Activated CD4-positive, alpha-beta T cell treated with anti-CD3 and anti-CD28 coated beads, Interleukin-2, Interleukin-6, amounts not matched to agents 100 ng/mL and 50 ng/mL, durations not matched to agents 16 hours and 8 hours (primary cell): Measurements from ENCODE around the gene ATF2.
"Not testable (repeated sequence)": the region's sequence is repeated elsewhere in the genome, so short reads cannot be mapped to it uniquely, and the experiment has no call there.

Experiments used
- DNase-seq: peaks from one replicate; pipeline ENCODE4 v3.0.0-alpha.2; 2020

The ATF2 gene

DNA sequence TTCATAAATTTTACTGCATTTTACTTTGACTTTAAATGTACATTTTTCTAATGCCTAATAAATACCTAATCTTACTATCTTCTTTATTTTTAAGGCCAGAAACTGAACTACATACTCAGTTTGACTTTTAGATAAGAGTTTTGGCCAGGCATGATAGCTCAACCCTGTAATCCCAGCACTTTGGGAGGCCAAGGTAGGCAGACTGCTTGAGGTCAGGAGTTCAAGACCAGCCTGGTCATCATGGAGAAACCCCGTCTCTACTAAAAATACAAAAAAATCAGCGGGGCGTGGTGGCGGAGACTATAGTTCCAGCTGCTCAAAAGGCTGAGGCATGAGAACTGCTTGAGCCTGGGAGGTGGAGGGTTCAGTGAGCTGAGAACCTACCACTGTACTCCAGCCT, 9.1 kb downstream of the ATF2 start:
- no peak for DNase-seq

DNA sequence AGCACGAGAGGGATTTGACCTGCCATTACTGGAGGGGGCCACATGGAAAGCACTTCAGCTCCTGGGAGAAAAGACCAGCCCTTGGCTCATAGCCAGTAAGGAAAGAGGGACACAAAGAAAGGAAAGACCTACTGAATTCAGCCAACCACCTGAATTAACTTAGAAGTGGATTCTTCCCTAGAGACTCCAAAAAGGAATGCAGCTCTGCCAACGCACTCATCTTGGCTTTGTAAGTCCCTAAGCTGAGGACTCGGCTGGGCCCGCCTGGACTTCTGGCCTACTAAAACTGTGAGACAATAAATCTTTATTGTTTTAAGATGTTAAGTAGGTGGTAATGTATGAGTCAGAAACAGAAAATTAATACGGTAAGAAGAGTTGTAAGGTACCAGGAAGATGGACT, 11.5 kb downstream of the ATF2 start:
- no peak for DNase-seq

DNA sequence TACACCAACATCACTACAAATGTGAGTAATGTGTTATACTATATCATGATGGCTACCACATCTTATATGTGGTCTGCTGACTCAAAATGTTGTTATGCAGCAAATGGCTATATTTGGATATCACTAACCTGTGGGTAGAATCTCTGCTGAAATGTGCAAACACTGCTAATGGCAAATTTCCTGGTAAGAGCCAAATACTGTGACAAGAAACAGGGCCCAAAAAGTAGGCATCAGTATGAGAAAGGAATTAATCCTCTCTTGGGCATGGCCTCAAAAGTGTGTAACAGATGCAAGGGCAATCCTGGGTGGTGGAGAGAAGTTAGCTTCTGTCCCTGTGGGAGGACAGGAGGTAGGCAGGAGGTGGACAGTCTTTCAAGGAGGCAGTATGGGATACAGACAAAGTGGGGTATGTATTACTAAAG, 13.3 kb downstream of the ATF2 start:
- peak; percentile 83 for DNase-seq

DNA sequence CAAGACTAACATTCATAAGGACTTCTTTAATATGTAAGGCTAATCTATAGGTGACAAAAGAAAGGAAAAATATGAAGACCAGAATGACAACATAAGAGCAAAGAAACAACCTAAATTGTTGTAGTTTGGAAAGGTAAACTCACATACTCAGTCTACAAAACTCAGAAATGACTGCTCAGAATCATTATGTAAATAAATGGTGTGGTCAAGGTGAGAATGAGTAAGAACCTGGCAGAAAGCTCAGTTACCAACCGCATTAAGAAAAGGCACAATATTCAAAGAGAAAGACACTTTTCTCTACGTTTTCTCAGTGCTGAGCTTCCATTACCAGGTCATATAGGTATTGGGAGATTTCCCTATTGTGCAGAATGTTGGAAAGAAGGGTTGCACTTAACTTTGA, 15.8 kb downstream of the ATF2 start:
- DNase-seq: peak; percentile 62

DNA sequence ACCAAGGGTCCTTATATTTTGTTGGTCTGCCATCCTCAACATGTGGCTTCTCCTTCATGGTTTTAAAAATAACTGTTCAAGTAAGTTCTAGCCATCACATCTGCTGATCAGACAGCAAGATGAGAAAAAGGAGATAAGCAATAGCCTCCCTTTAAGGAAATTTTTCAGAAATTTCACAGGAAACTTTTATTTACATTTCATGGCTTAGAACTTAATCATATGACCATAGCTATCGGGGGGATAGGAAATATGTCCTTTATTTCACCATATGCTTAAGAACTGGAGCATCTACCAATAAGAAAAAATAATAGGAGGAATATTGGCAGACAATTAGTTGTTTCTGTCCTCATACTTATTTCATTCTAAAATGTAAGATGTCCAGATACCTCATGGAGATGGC, 16.2 kb downstream of the ATF2 start:
- no peak for DNase-seq

DNA sequence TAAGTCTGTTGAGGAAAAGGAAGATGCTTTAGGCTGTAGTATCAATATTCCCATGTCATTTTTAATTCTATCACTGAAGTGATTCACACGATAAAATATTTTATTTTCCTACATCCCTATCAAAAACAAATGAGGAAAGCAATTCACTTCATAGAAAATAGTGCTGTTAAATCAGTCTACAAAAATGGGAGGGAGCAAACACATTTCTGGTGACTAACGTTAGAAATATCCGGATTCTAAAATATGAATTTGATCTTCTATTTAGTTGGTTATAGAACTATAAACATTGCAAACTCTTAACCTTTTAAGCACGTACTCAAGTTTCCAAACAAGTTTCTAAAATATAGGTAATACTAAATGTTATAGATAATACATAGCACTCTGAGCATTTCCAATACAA, 20.8 kb downstream of the ATF2 start:
- DNase-seq: no peak

DNA sequence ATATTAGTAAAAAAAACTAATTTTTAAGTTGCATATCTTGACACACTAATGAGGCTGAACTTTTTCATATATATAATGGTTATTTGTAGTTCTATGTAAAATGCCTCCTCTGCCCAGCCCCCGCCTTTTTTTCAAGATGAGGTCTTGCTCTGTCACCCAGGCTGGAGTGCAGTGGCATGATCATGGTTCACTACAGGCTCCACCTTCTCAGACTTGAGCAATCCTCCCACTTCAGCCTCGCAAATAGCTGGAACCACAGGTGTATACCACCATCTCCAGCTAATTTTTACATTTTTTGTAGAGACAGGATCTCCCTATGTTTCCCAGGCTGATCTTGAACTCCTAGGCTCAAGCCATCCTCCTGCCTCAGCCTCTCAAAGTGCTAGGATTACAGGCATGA, 24.3 kb downstream of the ATF2 start:
- DNase-seq: no peak

DNA sequence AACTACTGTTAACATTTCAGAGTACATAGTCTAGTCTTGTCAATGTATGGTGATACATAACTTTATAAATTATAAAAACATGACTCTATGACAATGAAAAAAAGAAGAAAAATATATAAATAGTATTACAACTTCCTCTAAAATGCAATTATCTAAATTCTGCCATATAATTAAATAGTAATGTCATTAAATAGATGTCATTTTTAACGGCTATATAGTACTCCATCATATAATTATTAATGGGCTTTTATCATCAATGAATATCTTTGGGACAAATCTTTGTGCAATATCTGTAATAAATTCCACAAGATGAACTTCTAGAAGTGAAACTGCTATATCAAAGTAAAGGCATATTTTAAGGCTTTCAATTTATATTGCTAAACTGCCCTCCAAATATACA, 24.8 kb downstream of the ATF2 start:
- DNase-seq: no peak

DNA sequence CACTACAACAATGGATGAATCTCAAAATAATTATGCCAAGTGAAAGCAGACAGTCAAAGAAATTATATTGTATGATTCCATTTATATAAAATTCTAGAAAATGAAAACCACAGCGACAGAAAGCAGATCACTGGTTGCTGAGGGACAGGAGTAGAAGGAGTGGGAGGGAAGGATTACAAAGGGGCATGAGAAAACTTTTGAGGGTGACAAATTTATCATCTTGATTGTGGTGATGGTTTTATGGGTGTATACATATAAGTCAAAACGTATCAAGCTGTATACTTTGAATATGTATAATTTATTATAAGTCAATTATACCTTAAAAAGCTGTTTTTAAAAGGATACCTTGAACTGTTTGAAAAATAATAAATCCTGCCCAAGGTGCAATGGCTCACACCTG, 27.7 kb downstream of the ATF2 start:
- no peak for DNase-seq

DNA sequence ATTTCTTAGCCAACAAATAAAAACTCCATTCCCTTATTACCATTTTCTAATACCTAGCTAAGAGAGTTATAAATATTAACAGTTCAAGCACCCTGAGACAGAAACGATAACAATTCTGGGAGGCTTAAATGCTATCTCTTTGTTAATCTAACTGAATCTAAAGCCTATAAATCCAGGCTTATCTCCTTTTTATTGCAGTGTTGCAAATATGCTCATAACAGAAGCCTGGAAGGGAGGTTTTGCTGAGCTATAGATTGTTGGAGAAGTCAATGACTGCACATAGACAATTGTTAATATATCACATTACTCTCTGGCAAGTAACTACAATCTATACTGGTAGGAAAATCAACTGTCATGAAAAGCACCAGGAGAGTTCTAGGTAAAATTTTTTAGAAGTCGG, 30.2 kb downstream of the ATF2 start:
- no peak for DNase-seq

DNA sequence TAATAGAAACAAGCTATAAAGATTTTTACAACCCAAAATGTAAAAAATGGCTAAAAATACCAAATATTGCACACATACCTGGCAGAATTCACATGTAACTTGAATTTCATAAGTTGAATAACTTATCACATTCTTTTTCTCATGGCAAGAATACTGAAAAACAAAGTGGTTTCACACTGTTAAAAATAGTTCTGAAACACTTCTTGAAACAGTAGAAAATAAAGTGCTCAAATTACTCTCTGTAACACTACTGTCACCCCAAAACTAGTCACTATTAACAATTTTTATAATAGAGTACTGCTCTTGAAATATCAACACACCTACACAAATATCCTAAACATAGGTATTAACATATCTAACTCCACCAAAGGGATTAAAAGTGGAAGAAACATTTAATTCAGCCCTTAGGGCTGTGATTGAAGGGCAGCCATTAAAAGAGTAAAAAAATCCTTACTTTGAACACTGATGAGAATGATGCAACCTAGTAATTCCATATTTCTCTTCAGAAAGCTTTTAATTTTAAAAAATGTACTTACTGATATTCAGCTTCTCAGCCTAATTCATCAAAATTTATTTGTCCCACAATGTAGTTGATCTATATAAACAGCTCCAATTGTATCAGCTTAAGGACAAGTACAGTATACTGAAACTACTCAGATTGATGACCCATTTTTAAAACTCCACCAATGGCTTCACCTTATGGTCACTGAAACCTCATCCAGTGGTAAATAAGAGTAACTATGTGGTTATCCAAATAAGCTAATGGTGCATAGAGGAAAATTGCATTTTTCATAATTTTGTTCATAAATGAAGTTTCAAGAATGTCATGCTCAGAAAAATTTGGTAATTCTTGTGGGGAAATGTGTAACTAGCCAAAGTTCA, 31.4 kb downstream of the ATF2 start:
- no peak for DNase-seq

DNA sequence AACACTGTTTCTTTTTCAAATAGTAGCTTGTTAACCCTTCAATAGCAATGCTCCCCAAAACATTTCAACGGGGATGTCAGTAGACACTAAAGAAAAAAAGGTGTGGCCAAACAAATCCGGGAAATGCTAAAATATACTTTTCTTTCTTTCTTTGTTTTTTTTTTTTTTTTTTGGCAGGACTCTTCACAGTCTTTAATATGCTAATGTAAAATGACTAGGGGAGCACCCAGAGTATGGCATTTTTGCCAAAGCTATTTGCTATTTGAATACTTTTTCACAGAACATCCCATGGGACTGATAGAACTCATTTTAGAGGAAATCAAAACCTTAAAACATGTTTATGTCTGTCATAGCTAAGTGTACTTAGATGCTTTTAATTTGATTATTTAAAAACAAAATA, 32.1 kb downstream of the ATF2 start:
- DNase-seq: no peak

DNA sequence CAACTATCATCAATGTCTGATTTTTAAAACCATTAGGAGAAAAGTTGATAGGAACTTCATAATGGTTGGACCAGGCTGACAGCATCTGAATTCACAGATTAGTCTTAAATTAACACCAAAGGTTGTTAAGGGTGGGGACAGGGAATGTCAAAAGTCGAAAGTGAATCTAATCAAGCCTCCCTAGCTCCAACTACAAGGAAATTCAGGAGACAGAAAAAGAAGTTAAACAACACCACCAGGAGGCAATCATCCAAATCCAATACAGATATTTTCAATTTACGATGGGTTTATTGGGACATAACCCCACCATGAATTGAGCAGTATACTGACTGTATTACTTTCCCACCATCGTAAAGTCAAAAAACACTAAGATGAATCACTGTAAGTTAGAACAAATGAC, 32.8 kb downstream of the ATF2 start:
- DNase-seq: no peak

DNA sequence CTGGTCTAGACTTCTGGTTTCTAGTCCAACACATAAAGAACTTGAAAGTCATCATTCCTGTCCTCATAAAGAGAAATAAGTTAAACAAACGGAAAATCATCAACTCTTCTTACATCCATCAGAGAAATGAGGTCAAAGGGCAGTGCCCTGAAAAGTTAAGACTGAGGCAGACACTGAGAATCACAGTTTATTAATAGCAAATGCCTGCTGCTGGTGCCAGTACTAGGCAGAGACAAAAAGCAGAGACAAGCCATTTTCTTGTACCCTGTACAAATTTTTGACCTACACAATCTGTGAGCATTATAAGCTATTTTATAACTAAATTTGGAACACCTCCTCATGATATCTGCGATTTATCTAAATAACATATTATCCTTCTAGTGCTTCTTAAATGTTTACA, 36.8 kb downstream of the ATF2 start:
- no peak for DNase-seq

DNA sequence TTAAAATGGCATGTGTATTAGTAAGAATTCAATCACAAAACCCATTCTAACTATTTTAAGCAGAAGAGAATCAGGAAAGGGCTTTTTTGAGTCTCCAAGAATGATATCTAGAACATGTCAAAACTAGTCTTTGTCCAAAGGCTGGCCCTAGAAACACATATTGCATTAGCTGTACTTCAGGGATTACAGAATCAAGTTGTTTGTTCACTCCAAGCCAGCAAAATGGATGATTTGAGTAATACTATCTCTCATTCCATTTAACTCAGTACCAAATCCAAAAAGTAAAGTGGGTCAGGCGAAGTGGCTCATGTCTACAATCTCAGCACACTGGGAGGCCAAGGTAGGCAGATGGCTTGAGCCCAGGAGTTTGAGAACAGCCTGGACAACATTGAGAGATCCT, 41.3 kb downstream of the ATF2 start:
- DNase-seq: no peak

DNA sequence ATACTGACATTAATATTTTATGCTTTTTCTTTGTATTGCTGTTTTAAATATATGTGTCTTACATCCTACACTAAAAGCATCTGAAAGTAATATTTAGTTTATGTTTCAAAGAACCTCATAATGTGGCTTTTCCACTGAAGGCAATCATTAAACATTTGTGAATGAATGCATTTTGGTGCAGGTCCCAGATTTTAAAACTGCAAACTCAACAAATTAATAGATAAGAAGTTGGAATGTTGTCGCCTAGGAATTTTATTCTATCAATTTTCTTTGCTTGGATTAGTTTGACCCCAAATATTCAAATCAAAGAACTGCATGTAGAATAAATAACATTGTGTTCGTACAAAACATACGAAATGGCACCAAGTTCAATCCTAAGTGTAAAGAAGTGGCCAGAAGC, 44.7 kb downstream of the ATF2 start:
- no peak for DNase-seq

DNA sequence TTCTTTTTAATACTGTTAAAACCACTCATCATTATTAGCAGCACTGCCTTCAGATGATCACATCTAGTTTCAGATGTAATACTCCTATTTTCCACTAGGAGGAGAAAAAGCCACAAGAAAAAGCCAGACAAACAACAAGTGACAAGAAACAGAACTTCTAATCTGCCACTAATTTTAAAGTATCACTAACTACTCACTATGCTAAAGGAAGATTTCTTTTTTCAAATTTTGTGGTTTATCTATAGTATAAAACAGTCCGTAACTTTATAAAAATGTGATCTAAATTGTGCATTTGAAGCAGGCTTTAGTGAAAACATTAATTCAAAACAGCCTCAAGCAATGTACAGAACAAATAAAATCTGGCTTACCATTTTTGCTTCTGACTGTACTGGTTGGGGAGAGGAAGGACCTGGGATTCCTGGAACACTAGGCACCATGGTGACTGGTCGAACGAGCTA, 56.8 kb downstream of the ATF2 start:
- peak; percentile 65 for DNase-seq

DNA sequence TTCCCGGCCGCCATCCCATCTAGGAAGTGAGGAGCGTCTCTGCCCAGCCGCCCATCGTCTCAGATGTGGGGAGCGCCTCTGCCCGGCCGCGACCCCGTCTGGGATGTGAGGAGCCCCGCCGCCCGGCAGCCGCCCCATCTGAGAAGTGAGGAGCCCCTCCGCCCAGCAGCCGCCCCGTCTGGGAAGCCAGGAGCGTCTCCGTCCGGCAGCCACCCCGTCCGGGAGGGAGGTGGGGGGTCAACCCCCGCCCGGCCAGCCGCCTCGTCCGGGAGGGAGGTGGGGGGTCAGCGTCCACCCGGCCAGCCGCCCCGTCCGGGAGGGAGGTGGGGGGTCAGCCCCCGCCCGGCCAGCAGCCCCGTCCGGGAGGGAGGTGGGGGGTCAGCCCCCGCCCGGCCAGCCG, 59.9 kb downstream of the ATF2 start:
- DNase-seq: not testable (repeated sequence)

DNA sequence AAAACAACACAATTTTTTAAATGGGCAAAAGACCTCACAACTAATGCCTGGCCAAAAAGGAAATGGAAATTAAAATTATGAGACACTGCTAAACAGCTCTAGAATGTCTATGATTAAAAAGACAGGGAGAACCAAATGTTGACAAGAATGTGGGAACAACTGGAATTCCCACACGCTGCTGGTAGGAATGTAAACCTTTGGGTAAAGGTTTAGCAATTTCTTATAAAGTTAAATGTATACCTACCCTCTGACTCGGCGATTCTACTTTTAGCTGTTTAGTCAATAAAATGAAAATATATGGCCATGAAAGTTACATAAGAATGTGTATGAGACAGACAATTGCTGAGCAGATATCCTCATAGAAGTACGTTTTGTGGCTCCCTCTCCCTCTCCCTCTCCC, 60.9 kb downstream of the ATF2 start:
- no peak for DNase-seq

DNA sequence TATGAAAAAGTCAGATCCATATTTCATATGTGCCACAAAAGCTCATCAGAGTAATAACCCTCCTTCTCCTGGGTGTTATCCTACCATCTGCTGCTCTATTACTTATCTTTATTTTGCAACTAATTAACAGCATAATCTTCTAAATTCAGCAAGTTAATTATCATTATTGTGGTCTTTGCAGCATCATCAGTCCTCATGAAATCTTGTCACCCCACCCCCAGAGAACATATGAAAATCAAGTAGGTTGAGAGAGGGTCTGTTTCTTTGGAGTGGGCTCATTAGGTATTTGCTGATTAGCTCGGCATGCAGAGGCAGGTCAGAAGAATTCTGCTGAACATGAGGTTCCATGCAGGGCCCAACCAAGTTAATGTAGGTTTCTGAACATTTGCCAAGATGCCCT, 64.8 kb downstream of the ATF2 start:
- no peak for DNase-seq

DNA sequence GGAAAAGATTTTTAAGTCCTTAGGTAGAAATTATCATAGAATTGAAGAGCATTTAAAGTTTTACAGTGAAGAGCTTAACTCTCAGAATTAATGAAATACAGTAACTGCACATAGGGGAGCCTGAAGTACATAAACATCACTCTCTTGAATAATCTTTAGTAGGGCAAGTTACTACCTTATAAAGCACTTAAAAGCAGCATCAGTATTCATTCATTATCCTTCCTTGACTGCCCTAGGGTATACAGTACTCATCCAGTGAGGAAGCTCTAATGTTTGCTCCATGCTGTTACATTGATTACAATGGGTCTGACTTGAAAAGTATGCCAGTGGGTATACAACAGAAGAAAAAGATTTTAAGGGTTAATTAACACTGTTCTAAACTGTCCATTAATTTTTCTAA, 66.5 kb downstream of the ATF2 start:
- no peak for DNase-seq

DNA sequence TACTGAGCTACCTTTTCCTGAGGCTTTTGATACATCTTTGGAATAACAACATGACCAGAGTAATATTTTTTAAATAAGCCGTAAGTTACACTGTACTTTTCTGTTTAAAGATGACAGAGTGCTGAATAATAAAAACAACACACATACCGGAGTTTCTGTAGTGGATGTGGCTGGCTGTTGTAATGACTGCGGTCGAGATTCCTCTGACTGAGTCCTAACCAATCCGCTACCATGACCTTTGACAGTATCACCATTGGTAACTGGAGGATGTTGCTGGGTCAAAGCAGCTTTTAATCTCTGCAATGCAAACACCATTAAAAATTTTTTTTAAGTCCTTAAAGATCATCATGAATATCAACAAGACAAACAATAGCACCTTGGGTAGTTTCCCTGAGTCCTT, 70.7 kb downstream of the ATF2 start:
- DNase-seq: no peak

DNA sequence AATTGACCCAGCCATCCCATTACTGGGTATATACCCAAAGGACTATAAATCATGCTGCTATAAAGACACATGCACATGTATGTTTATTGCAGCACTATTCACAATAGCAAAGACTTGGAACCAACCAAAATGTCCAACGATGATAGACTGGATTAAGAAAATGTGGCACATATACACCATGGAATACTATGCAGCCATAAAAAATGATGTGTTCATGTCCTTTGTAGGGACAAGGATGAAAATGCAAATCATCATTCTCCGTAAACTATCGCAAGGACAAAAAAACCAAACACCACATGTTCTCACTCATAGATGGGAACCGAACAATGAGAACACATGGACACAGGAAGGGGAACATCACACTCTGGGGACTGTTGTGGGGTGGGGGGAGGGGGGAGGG, 83.9 kb downstream of the ATF2 start:
- not testable (repeated sequence) for DNase-seq

DNA sequence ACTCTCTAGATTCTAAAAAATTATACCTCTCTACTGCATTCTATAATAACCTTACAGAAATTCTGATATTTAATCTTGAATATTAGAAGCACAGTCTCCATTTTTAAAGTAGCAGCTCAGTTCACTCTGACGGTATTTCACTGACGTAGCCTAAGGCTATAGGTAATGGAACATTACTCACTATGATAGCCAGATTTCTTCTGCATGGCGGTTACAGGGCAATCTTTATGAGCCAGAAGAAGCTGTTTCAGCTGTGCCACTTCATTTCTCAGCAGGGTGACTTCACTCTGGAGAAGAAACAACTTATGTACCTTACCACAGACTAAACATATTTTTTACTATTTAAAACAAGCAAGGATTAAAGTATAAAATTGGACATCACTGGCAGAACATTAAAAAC, 87.5 kb downstream of the ATF2 start:
- DNase-seq: no peak

DNA sequence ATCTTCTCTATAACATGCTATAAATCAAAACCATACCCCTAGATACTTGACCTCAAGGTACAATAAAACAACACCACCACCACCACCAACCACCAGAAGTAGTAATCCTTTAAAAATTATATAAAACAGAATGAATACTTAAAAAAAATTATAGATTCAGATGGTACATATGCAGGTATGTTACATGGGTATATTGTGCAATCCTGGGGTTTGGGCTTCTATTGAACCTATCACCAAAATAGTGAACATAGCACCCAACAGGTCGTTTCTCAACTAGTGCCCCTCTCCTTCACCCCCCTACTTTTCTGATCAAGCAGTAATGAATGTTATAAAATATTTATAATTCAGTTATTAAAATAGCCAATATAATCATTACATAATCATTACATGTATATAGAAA, 91.7 kb downstream of the ATF2 start:
- no peak for DNase-seq
